HEK293 (cell line): ENCODE data around the gene EQTN.

Experiments used
- ZNF274 ChIP-seq, 2 experiments: fragments of 200-500 bp in 1 of 2; fragments of 450-650 bp in 1 of 2; sonication (Bioruptor generic) in 1 of 2; formaldehyde crosslinking in 1 of 2; IDR thresholded peaks; 2 replicates each; pipeline versions ENCODE4 v1.5.1 to v1.6.1; 2014 to 2016; ENCODE audit warnings: borderline replicate concordance in 1 of 2, inconsistent platforms in 1 of 2, low read length in 1 of 2, missing biosample characterization in 1 of 2, missing genetic modification characterization in 1 of 2
- ZNF623 ChIP-seq: fragments of 450-650 bp; formaldehyde crosslinking; IDR thresholded peaks from 2 replicates; pipeline ENCODE4 v1.5.1; 2016; ENCODE audit warnings: missing biosample characterization, missing genetic modification characterization
- TF ChIP-seq, protein P1 (sequence below): fragments of 450-650 bp; formaldehyde crosslinking; IDR thresholded peaks from 2 replicates; pipeline ENCODE4 v1.5.1; 2016; ENCODE audit warnings: missing biosample characterization, missing genetic modification characterization
- TF ChIP-seq, protein P2 (sequence below): fragments of 450-650 bp; formaldehyde crosslinking; IDR thresholded peaks from 2 replicates; pipeline ENCODE4 v1.5.1; 2016; ENCODE audit warnings: missing biosample characterization, missing genetic modification characterization
- TF ChIP-seq, protein P3 (sequence below): fragments of 450-650 bp; formaldehyde crosslinking; IDR thresholded peaks from 2 replicates; pipeline ENCODE4 v1.5.1; 2016; ENCODE audit warnings: missing biosample characterization, missing genetic modification characterization
- TF ChIP-seq, protein P4 (sequence below): fragments of 450-650 bp; formaldehyde crosslinking; IDR thresholded peaks from 2 replicates; pipeline ENCODE4 v1.5.1; 2016; ENCODE audit warnings: missing biosample characterization, missing genetic modification characterization

DNA sequence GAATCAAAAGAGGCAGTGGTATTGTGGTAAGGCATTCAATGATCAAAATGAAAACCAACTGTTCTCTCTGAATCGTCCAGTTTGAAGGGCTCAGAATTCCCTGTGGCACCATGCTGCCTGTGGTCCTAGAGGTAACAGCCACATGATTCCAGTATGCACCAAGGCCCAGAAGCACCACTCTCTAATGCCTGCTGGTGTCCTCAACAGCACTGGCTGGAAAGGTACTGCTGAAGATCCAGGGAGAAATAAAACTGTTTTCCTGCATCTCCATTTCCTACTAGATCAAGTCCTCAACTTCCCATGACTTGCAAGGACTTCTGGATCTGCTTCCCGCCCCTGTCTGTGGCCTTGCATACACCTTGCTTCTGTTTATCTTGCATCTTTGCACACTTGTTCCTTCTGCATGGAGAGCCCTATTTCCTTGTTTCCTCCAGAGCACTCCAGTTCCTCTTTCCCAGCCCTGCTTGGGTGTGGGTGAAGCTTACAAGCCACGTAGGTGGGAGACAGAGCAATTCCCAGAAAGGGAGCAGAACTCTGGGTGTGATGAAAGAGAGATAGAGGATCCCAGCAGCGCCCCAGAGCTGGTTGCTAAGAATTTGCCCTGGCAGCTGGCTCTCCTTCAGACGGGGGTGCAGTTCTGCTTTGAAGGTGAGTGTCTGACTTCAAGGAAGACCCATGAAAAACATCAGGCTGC lies 41.0 kb upstream of the EQTN start:
- TF ChIP-seq, protein P1, sequence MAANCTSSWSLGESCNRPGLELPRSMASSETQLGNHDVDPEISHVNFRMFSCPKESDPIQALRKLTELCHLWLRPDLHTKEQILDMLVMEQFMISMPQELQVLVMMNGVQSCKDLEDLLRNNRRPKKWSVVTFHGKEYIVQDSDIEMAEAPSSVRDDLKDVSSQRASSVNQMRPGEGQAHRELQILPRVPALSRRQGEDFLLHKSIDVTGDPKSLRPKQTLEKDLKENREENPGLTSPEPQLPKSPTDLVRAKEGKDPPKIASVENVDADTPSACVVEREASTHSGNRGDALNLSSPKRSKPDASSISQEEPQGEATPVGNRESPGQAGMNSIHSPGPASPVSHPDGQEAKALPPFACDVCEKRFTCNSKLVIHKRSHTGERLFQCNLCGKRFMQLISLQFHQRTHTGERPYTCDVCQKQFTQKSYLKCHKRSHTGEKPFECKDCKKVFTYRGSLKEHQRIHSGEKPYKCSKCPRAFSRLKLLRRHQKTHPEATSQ (tag by site-specific recombination): no peak
- TF ChIP-seq, protein P2, sequence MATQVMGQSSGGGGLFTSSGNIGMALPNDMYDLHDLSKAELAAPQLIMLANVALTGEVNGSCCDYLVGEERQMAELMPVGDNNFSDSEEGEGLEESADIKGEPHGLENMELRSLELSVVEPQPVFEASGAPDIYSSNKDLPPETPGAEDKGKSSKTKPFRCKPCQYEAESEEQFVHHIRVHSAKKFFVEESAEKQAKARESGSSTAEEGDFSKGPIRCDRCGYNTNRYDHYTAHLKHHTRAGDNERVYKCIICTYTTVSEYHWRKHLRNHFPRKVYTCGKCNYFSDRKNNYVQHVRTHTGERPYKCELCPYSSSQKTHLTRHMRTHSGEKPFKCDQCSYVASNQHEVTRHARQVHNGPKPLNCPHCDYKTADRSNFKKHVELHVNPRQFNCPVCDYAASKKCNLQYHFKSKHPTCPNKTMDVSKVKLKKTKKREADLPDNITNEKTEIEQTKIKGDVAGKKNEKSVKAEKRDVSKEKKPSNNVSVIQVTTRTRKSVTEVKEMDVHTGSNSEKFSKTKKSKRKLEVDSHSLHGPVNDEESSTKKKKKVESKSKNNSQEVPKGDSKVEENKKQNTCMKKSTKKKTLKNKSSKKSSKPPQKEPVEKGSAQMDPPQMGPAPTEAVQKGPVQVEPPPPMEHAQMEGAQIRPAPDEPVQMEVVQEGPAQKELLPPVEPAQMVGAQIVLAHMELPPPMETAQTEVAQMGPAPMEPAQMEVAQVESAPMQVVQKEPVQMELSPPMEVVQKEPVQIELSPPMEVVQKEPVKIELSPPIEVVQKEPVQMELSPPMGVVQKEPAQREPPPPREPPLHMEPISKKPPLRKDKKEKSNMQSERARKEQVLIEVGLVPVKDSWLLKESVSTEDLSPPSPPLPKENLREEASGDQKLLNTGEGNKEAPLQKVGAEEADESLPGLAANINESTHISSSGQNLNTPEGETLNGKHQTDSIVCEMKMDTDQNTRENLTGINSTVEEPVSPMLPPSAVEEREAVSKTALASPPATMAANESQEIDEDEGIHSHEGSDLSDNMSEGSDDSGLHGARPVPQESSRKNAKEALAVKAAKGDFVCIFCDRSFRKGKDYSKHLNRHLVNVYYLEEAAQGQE: no peak
- TF ChIP-seq, protein P3, sequence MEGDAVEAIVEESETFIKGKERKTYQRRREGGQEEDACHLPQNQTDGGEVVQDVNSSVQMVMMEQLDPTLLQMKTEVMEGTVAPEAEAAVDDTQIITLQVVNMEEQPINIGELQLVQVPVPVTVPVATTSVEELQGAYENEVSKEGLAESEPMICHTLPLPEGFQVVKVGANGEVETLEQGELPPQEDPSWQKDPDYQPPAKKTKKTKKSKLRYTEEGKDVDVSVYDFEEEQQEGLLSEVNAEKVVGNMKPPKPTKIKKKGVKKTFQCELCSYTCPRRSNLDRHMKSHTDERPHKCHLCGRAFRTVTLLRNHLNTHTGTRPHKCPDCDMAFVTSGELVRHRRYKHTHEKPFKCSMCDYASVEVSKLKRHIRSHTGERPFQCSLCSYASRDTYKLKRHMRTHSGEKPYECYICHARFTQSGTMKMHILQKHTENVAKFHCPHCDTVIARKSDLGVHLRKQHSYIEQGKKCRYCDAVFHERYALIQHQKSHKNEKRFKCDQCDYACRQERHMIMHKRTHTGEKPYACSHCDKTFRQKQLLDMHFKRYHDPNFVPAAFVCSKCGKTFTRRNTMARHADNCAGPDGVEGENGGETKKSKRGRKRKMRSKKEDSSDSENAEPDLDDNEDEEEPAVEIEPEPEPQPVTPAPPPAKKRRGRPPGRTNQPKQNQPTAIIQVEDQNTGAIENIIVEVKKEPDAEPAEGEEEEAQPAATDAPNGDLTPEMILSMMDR (tag by site-specific recombination): no peak
- TF ChIP-seq ZNF274 (IDR thresholded peaks at IDR 0.05; ENCODE audit: low read length) (no peak), ZNF274 (tag by site-specific recombination; IDR thresholded peaks at IDR 0.05; ENCODE audit: borderline replicate concordance) (no peak), ZNF623 (tag by site-specific recombination) (no peak)
- TF ChIP-seq, protein P4, sequence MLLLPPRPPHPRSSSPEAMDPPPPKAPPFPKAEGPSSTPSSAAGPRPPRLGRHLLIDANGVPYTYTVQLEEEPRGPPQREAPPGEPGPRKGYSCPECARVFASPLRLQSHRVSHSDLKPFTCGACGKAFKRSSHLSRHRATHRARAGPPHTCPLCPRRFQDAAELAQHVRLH (tag by site-specific recombination): no peak
